Central memory CD8-positive, alpha-beta T cell (primary cell): ENCODE results near the gene CCNQ.

ENCODE experiments used
- ATAC-seq: fragments of 150-1000 bp; cut with Tn5 transposase; replicated peaks from 2 replicates; pipeline ENCODE4 v1.10.0; 2022; ENCODE audit warnings: mild to moderate bottlenecking, moderate FRiP score, moderate number of reproducible peaks; ENCODE audit not compliant: poor library complexity, severe bottlenecking; ENCODE audit errors: extremely low read depth
- DNase-seq, 2 donors: peaks; one replicate each; pipeline ENCODE4 v3.0.0; 2021; ENCODE audit warnings: low spot score in 2 of 2
- H3K27ac Mint-ChIP-seq: one replicate; pipeline ENCODE4 v1.8.0; 2022; ENCODE audit warnings: low read depth, mild to moderate bottlenecking, moderate library complexity, mixed read lengths
- H3K27me3 Mint-ChIP-seq: one replicate; pipeline ENCODE4 v1.8.0; 2022; ENCODE audit warnings: mixed read lengths
- H3K36me3 Mint-ChIP-seq: one replicate; pipeline ENCODE4 v1.8.0; 2022; ENCODE audit warnings: mild to moderate bottlenecking, moderate library complexity, mixed read lengths; ENCODE audit not compliant: insufficient read depth
- H3K4me1 Mint-ChIP-seq: one replicate; pipeline ENCODE4 v1.8.0; 2022; ENCODE audit warnings: mixed read lengths
- H3K4me3 Mint-ChIP-seq: one replicate; pipeline ENCODE4 v1.8.0; 2022; ENCODE audit warnings: mild to moderate bottlenecking, moderate library complexity, mixed read lengths
- H3K9me3 Mint-ChIP-seq: one replicate; pipeline ENCODE4 v1.8.0; 2022; ENCODE audit warnings: mixed read lengths

Gene CCNQ

DNA sequence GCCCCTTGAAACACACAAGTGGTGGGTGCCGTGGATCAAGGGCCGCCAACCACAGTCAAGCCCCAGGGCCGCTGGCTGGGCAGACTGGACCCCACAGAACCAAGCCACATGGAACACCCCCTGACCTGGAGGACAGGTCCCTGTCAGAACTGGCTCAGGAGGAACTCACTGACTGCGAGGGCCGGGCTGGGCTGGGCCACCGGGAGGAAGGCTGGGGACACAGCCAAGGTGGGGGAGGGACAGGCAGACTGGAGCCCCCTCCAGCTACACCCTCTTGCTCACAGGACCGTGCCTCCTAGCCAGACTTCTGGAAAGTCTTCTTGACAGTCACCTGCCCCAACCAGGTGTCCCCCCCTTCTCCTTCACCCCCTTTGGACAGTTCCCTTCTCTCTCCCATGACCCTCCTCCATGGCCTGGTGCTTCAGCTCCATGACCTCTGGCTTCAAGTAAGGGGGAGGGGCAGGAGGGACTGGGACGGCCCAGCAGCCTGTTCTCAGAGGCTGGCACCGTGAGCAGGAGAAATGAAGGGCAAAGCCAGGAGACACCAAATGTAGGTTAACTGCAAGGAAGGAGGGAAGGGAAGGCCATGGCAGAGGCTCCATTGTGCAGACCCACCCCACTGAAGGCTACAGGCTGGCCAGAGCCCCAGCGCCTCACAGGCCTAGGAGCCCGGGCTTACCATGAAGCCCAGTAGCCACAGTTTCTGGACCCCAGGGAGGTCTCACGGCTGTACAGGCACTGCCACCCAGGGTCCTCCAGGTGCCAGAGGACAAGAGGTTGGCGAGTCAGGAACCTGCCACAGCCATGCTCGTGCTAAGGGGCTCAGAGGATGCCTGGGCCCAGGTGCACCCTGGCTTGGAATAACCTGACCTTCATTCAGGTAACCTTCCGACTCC, 25.5 kb upstream of the CCNQ start:
- H3K4me1 Mint-ChIP-seq: no peaks in the 10 kb centered on the region
- ATAC-seq: no peak
- H3K4me3 Mint-ChIP-seq: no peak overlapping the region
- no peak overlapping the region for H3K27ac Mint-ChIP-seq
- DNase-seq: no peak
- no peaks in the 10 kb centered on the region for H3K9me3 Mint-ChIP-seq
- H3K36me3 Mint-ChIP-seq: no peaks in the 10 kb centered on the region
- peaks cover 10% of the 10 kb centered on the region for H3K27me3 Mint-ChIP-seq

DNA sequence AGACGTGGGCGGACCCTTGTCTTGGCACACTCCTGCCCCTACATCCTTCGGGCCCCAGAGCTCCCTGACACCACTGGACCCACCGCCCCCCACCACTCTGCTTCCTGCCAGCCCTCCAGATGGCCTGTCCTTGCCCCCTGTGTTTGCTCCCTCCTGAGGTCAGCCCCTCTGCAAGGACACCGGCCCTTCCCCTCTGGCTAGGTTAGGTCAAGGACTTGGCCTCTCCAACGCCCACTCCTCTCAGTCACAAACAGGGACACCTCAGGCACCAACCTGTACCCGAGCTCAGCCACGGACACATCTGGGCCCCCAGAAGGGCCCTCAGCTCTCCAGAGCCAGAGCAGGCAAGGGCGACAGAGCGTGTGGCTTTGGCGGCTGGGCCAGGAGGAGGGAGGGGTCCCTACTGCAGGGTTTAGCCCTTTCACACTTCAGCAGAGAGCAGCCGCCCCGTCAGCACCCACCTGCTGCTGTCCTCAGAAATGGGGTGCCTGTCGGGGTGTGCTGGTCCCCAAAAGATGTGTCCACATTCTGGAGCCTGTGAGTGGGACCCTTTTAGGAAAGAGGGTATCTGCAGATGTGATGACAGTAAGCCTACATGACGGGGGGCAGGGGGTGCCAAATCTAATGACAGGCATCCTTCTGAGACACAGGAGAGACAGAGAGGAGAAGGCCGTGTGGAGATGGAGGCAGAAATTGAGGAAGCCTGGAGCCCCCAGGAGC, 24.5 kb upstream of the CCNQ start:
- ATAC-seq (no peak), DNase-seq (no peak)
- Mint-ChIP-seq H3K4me3 (no peak overlapping the region), H3K27ac (no peak overlapping the region), H3K36me3 (no peaks in the 10 kb centered on the region), H3K4me1 (no peaks in the 10 kb centered on the region), H3K9me3 (no peaks in the 10 kb centered on the region), H3K27me3 (peaks cover 15% of the 10 kb centered on the region)

DNA sequence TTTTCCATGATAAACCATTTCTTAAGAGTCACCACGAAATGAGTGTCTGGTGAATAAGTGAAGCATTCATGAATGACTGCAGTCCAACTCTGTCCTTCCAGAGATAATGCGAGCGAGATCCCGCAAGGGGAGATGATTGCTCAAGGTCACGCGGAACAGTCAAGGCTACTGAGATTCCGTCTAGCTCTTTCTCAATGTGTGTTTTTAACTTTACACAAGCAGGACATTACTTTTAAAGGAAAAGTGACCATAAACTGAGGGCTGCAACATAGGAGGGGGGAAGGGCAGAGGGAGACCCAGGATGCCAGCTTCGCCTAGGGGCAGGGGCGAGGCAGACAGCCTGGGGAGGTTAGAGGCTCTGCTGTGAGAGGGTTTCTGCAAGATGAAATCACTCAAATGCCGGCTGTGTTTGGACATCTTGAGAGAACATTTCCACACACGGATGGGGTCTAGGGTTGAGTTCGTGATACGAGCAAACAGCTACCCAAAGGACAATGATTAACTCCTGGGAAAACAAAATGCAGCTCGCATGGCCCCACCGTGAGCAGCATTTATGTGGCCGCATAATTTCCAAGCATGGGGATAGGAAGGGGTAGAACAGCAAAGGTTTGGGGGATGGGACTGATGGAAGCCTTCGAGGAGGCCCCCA, 23.8 kb upstream of the CCNQ start:
- Mint-ChIP-seq H3K27ac (no peak overlapping the region), H3K4me3 (no peak overlapping the region), H3K4me1 (no peaks in the 10 kb centered on the region), H3K27me3 (peaks cover 19% of the 10 kb centered on the region), H3K36me3 (no peaks in the 10 kb centered on the region), H3K9me3 (no peaks in the 10 kb centered on the region)
- ATAC-seq (no peak), DNase-seq (no peak)

DNA sequence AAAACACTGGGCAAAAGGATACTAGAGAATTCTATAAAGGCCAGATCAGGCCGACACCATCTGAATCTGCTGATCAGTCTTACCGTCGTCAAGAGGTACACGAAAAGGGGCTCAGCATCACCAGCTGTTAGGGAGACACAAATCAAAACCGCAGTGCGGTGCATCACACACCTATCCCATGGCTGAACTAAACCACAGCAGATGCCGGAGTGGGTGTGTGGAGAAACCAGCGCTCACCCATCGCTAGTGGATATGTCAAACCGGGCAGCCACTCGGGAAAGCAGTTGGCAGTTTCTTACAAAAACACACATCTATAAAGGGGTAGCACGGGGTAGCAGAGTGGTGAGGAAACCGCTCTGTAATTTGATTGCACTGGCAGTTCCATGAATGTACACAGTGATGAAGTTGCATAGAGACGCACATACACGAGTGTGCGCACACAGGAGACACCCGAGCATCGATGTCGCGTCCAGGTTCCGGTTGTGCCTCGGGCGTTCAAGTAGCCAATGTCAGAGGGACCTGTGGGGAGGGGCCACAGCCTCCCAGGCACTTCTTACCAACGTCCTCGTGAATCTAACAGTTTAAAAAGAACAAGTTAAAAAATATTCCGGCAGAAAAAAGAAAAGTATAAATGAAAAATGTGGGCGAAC, 23.1 kb upstream of the CCNQ start:
- H3K9me3 Mint-ChIP-seq: no peaks in the 10 kb centered on the region
- H3K4me1 Mint-ChIP-seq: no peaks in the 10 kb centered on the region
- H3K36me3 Mint-ChIP-seq: no peaks in the 10 kb centered on the region
- DNase-seq (no peak), ATAC-seq (no peak)
- no peak overlapping the region for H3K27ac Mint-ChIP-seq
- peaks cover 19% of the 10 kb centered on the region for H3K27me3 Mint-ChIP-seq
- H3K4me3 Mint-ChIP-seq: no peak overlapping the region

DNA sequence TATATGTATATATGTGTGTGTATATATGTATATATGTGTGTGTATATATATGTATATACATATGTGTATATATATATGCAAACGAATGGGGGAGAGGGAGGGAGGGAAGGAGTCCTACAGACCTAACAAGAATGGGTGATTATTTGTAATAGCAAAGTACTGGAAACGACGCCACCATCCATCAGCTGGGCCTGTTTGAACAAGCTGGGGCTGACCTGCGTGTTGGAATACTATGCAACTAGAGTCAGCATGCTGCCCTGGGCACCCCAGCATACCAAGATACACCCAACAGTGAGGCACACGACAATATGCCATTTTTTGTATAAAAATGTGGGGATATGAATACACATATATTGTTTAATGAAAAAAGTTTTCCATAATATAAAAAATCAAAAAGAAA, 21.6 kb upstream of the CCNQ start:
- Mint-ChIP-seq H3K4me1 (no peaks in the 10 kb centered on the region), H3K36me3 (no peaks in the 10 kb centered on the region), H3K27me3 (peaks cover 19% of the 10 kb centered on the region), H3K27ac (no peak overlapping the region), H3K4me3 (no peak overlapping the region), H3K9me3 (no peaks in the 10 kb centered on the region)
- DNase-seq: no peak
- ATAC-seq: no peak

DNA sequence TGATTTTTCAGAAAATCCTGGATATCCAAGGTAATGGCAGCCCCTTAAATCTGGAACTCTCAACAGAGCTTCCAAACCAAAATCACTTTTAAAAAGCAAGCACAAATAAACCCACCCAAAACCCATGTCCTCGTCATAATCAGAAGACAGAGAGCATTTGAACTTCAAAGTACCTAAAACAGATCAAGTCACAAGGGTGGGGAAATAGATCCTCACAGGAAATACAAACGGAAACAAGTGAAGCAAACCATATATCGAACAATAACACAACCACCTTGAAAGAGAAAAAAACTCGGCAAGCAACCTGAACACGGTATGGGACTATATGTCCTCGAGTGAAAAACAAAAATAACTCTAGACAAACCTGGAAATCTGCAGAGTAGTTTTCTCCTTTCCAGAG, 15.9 kb upstream of the CCNQ start:
- Mint-ChIP-seq H3K9me3 (no peaks in the 10 kb centered on the region), H3K4me1 (no peaks in the 10 kb centered on the region), H3K4me3 (no peak overlapping the region), H3K27me3 (peaks cover 8% of the 10 kb centered on the region), H3K27ac (no peak overlapping the region), H3K36me3 (peaks cover 4% of the 10 kb centered on the region)
- no peak for ATAC-seq
- DNase-seq: no peak

DNA sequence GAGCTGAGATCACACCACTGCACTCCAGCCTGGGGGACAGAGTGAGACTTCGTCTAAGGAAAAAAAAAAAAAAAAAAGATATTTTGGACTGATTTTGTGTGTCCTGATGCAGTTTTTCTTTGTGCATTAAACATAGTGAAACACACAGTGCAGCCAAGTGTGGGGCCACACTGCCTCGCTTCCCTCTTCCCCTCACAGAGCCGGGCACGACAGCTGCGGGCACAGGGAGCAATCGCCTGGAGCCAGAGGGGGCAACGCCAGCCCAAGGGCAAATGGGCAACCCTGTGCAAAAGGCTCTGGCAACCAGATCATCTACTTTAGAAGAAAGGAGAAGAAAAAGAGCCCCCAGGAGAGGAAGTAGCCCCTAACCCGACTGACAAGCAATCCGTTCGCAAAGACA, 13.5 kb upstream of the CCNQ start:
- no peak overlapping the region for H3K4me3 Mint-ChIP-seq
- H3K27me3 Mint-ChIP-seq: no peaks in the 10 kb centered on the region
- DNase-seq: no peak
- H3K9me3 Mint-ChIP-seq: no peaks in the 10 kb centered on the region
- H3K36me3 Mint-ChIP-seq: peaks cover 7% of the 10 kb centered on the region
- no peak for ATAC-seq
- H3K4me1 Mint-ChIP-seq: peaks cover 4% of the 10 kb centered on the region
- H3K27ac Mint-ChIP-seq: no peak overlapping the region

DNA sequence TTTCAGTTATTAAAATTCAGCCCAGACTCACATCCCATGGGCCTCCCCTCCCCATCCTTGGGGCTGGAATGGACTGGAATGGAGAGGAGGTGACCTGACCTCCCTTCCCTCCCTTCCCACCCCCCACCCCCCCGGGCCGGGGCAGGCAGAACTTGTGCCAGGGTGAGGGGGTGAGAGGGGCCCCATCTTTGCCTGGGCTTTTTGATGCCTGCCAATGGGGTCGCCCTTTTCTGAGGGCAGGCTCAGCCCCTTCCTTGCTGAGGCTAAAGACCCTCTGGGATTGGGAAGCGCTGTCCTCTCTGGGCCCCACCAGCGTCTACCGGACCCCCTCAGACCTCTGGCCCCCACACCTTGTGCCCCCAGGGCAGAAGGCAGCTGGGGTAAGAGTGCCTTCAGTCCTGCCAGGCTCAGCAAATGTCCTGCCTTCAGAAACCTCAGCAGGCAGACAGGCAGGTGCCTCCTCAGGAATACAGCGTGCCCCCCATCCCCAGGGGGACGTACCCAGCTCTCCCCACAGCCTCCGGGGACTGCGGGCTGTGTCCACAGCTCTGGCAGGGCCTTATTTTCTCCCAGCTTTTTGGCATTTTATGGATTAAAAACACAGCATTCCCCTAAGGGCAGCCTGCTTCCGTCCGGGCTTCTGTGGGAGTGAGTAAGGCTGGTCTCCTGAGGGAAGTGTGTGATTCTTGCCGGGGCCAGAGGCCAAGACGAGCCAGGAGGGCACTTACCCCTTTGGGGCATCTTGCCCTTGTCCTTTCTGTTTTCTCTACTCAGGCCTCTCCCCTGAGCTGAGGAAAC, 12.6 kb upstream of the CCNQ start:
- Mint-ChIP-seq H3K4me1 (peaks cover 4% of the 10 kb centered on the region), H3K9me3 (no peaks in the 10 kb centered on the region), H3K36me3 (peaks cover 7% of the 10 kb centered on the region), H3K27me3 (no peaks in the 10 kb centered on the region), H3K27ac (no peak overlapping the region), H3K4me3 (no peak overlapping the region)
- DNase-seq (no peak), ATAC-seq (no peak)

DNA sequence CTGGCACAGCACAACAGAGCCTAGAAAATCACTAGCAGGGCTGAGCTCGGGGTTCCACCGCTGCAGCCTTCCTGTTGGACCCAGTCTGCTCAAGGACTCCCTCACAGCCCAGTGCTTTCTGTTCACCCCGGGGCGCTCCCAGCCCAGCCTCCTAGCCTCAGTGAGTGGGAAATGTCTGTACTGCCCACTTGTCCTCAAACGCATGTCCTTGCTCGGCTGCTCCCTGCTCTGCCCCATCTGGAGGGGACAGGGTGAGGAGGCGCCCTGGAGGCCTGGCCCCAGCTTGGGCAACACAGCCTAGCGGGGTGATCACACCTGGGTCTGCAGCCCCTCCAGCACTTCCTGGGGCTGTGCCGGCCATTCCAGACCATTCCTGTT, 11.9 kb upstream of the CCNQ start:
- Mint-ChIP-seq H3K4me3 (peak overlapping the region; percentile 82), H3K27me3 (no peaks in the 10 kb centered on the region), H3K27ac (peak overlapping the region; percentile 22), H3K9me3 (no peaks in the 10 kb centered on the region), H3K4me1 (peaks cover 4% of the 10 kb centered on the region), H3K36me3 (peaks cover 7% of the 10 kb centered on the region)
- DNase-seq (no peak), ATAC-seq (no peak)

DNA sequence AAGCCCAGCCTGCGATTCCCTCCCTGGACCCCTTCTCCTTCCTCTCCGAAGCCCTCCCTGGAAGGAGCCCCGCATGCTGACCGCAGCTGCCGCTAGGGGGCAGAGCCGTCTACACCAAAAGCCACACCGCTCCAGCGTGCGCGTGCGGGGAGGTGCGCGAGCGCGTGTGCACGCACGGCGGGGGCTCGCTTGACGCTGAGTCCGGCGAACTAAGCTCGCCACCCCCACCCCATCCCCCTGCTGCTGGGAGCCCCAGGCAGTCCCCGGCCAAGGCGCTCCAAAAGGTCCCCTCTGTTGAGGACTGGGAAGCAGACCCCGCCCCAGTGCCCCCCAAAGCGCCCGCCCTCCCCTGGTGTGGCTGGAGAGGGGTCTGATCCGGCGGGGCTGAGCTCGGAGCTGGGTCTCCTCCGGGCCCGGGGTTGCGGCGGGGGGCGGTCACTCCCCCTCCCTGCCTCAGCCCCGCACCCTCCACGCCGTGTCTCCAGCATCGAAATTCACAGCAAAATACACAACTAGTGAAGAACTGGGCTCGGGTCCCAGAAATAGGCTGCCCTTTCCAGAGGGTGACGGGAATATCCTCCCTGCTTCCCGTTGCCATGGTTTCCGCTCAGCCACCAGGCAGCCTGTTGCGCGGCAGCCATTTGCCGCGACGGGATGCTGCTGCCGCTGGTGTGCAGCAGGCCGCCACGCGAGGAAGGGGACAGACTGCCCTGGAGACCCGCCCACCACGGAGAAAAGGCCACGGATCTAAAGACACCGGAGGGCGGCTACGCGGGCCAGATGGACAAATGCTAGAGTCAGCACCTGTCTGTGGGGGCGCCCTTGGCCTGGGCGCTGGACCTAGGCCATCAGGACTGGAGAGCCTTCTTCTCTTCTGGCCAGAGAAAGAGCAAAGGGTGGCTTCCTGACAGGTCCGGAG, 11.2 kb upstream of the CCNQ start:
- ATAC-seq (peak; percentile 86), DNase-seq (peak; percentile 29 to 56)
- peaks cover 7% of the 10 kb centered on the region for H3K36me3 Mint-ChIP-seq
- no peaks in the 10 kb centered on the region for H3K27me3 Mint-ChIP-seq
- H3K27ac Mint-ChIP-seq: peak overlapping the region; percentile 22
- H3K4me1 Mint-ChIP-seq: peaks cover 4% of the 10 kb centered on the region
- no peaks in the 10 kb centered on the region for H3K9me3 Mint-ChIP-seq
- H3K4me3 Mint-ChIP-seq: peak overlapping the region; percentile 82

DNA sequence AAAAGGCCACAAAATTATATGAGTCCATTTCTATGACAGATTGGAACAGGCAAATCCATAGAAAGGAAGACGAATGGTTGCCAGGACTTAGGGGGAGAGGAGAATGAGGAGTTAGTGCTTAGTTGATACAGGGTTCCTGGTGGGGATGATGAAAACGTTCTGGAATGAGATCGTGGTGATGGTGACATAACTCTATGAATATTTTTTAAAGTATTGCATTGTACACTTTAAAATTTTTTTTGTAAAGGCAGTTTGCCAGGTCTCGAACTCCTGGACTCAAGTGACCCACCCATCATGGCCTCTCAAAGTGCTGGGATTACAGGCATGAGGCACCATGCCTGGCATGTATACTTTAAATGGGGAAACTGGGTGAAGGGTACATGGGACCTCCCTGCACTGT, 9.9 kb upstream of the CCNQ start:
- H3K9me3 Mint-ChIP-seq: no peaks in the 10 kb centered on the region
- H3K4me3 Mint-ChIP-seq: no peak overlapping the region
- peaks cover 7% of the 10 kb centered on the region for H3K36me3 Mint-ChIP-seq
- DNase-seq (no peak), ATAC-seq (no peak)
- no peaks in the 10 kb centered on the region for H3K27me3 Mint-ChIP-seq
- no peak overlapping the region for H3K27ac Mint-ChIP-seq
- H3K4me1 Mint-ChIP-seq: peaks cover 4% of the 10 kb centered on the region
